HepG2 (cell line): ENCODE measurements around the gene ROMO1. TPM values are rescaled to one million over a fixed set of nuclear protein-coding genes. Genes with fewer than 3 reads are reported as not detected.

Experiments used
- BCL3 ChIP-seq: sonication (generic); formaldehyde crosslinking; IDR thresholded peaks from 2 replicates; pipeline ENCODE4 v1.5.1; 2020; ENCODE audit warnings: mild to moderate bottlenecking, missing genetic modification reagents, moderate library complexity
- ELF3 ChIP-seq: IDR thresholded peaks from 2 replicates; pipeline ENCODE4 v1.6.1; 2016; ENCODE audit warnings: missing genetic modification reagents, missing compliant biosample characterization
- FOXP4 ChIP-seq: sonication (generic); formaldehyde crosslinking; IDR thresholded peaks from 2 replicates; pipeline ENCODE4 v1.4.0; 2020; ENCODE audit warnings: missing genetic modification reagents
- GATAD1 ChIP-seq: IDR thresholded peaks from 2 replicates; pipeline ENCODE4 v1.6.1; 2016; ENCODE audit warnings: missing genetic modification reagents, missing compliant biosample characterization
- GATAD2A ChIP-seq: IDR thresholded peaks from 2 replicates; pipeline ENCODE4 v1.6.1; 2016
- MED13 ChIP-seq: sonication (generic); formaldehyde crosslinking; IDR thresholded peaks from 2 replicates; pipeline ENCODE4 v1.5.0; 2020; ENCODE audit warnings: missing genetic modification reagents
- NFE2 ChIP-seq: sonication (generic); formaldehyde crosslinking; IDR thresholded peaks from 2 replicates; pipeline ENCODE4 v1.4.0; 2020; ENCODE audit warnings: missing genetic modification reagents
- PHF5A ChIP-seq: IDR thresholded peaks from one replicate; pipeline ENCODE4 v1.6.1; 2018; ENCODE audit warnings: low read depth, missing genetic modification reagents; ENCODE audit not compliant: unreplicated experiment
- POLR2AphosphoS5 ChIP-seq: IDR thresholded peaks from 2 replicates; pipeline ENCODE4 v1.6.1; 2012; ENCODE audit warnings: low read depth, low read length
- RBM22 ChIP-seq: fragments of 200-400 bp; formaldehyde crosslinking; optimal IDR thresholded peaks from 2 replicates; pipeline ENCODE3; 2017; ENCODE audit warnings: mild to moderate bottlenecking, low read length, moderate library complexity
- SMAD3 ChIP-seq: sonication (generic); formaldehyde crosslinking; IDR thresholded peaks from 2 replicates; pipeline ENCODE4 v1.4.0; 2020; ENCODE audit warnings: missing genetic modification reagents
- SMYD3 ChIP-seq: sonication (generic); formaldehyde crosslinking; IDR thresholded peaks from 2 replicates; pipeline ENCODE4 v1.8.1; 2023; ENCODE audit warnings: mild to moderate bottlenecking, missing genetic modification reagents
- TBX3 ChIP-seq: fragments of 450-650 bp; IDR thresholded peaks from 2 replicates; pipeline ENCODE4 v1.6.1; 2017; ENCODE audit warnings: antibody characterized with exemption, mild to moderate bottlenecking, inconsistent platforms, borderline replicate concordance
- YEATS2 ChIP-seq: sonication (generic); formaldehyde crosslinking; IDR thresholded peaks from 2 replicates; pipeline ENCODE4 v1.4.0; 2020; ENCODE audit warnings: missing genetic modification reagents, borderline replicate concordance
- ZBTB46 ChIP-seq: sonication (generic); formaldehyde crosslinking; IDR thresholded peaks from 2 replicates; pipeline ENCODE4 v1.4.0; 2020; ENCODE audit warnings: mild to moderate bottlenecking, missing genetic modification reagents, borderline replicate concordance
- ZC3H4 ChIP-seq: sonication (generic); formaldehyde crosslinking; IDR thresholded peaks from 2 replicates; pipeline ENCODE4 v1.4.0; 2020; ENCODE audit warnings: missing genetic modification reagents, borderline replicate concordance
- ZFP37 ChIP-seq: sonication (generic); formaldehyde crosslinking; IDR thresholded peaks from 2 replicates; pipeline ENCODE4 v1.4.0; 2020; ENCODE audit warnings: missing genetic modification reagents, borderline replicate concordance
- ZNF34 ChIP-seq: sonication (generic); formaldehyde crosslinking; IDR thresholded peaks from 2 replicates; pipeline ENCODE4 v1.4.0; 2020; ENCODE audit warnings: mild to moderate bottlenecking, missing genetic modification reagents, borderline replicate concordance
- ZNF556 ChIP-seq: sonication (generic); formaldehyde crosslinking; IDR thresholded peaks from 2 replicates; pipeline ENCODE4 v1.4.0; 2020; ENCODE audit warnings: mild to moderate bottlenecking, missing genetic modification reagents, borderline replicate concordance
- ZNF670 ChIP-seq: sonication (generic); formaldehyde crosslinking; IDR thresholded peaks from 2 replicates; pipeline ENCODE4 v1.8.0; 2022; ENCODE audit warnings: mild to moderate bottlenecking, missing genetic modification reagents, borderline replicate concordance
- ZNF770 ChIP-seq: sonication (generic); formaldehyde crosslinking; IDR thresholded peaks from 2 replicates; pipeline ENCODE4 v1.5.0; 2020; ENCODE audit warnings: mild to moderate bottlenecking, missing genetic modification reagents
- polyA plus RNA-seq, 8 experiments: library from polyadenylated mRNA; depleted of rRNA in 3 of 8; stranded (reverse) in 7 of 8; unstranded in 1 of 8; fragments of >200 nt; fragmentation: Illumina TruSeq in 4 of 8; extraction: Trizol in 4 of 8; gene quantifications; 2 replicates each; pipeline versions ENCODE4 v1.2.1 to v1.2.3, GENCODE V29; 2011 to 2016; ENCODE audit warnings: low read depth in 4 of 8, missing spikeins in 1 of 8, mixed read lengths in 1 of 8; ENCODE audit not compliant: insufficient read depth in 1 of 8
- total RNA-seq, 5 experiments: library from RNA; depleted of rRNA; stranded (reverse); fragments of >200 nt; fragmentation: Illumina TruSeq; extraction: Trizol; gene quantifications; 2 replicates each; pipeline ENCODE4 v1.2.3, GENCODE V29; 2016; ENCODE audit warnings: low read depth in 1 of 5

ROMO1 gene
- total and polyA plus RNA-seq, 2 of the 13 experiments (the other 11 are each of a cell fraction or from before 2014, with no cell fraction given): 636 to 755 TPM

DNA sequence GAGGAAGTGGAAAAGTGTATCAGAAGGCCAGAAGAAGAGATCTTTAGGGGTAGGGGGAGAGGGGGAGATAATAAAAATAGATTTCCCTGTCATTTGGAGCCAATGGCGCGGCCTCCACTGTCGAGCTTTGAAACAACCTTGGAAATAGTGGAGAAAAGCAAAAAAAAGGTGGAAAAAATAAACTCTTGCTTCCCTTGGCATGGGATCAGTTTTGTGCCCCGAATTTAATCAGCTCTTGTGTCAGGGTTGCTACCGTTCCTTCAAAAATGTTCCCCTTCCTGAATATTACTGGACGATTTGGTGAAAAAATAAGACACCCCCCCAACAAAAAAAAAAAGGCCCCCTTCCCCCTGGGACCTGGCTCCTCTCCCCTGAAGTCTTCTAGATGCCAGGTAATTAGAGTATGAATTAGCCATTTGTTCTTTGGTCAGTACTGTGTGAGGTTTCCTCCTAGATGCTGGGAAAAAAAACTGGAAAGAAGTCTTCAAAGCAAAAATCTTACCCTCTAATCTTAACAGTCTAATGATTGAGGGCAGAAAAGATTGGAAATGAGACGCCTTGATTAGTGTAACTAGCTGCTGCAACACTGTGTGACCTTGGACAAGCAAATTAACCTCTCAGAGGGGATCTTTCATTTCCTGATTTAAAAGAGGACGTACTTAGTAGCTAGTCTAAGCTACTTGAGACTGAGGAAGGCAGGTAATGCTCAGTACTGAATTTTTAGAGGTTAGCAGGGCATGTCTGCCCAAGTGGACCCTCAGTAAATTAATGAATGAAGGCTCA lies 43.7 kb downstream of the ROMO1 start (continued):
- TF ChIP-seq ZBTB46: peak; percentile 33; the same call in 1 of the 2 replicates
- TF ChIP-seq ZC3H4 (CRISPR knock-in tag): peak; percentile 99
- TF ChIP-seq NFE2 (CRISPR knock-in tag): no peak
- no peak for TF ChIP-seq BCL3 (CRISPR knock-in tag)
- TF ChIP-seq SMAD3 (CRISPR knock-in tag): 0 out of 2 replicates have a peak, but pooled peaks have one; percentile 31
- peak; percentile 12; the same call in 1 of the 2 replicates for TF ChIP-seq GATAD2A
- TF ChIP-seq SMYD3 (CRISPR knock-in tag): peak; percentile 8; the same call in 1 of the 2 replicates
- TF ChIP-seq ZNF770: no peak
- TF ChIP-seq TBX3: peak; percentile 20; the same call in 1 of the 2 replicates
- 0 out of 2 replicates have a peak, but pooled peaks have one; percentile 24 for TF ChIP-seq MED13 (CRISPR knock-in tag)
- peak; percentile 45; the same call in 1 of the 2 replicates for TF ChIP-seq ELF3 (CRISPR knock-in tag)
- peak; percentile 88; the same call in 1 of the 2 replicates for TF ChIP-seq ZNF34 (CRISPR knock-in tag)
- TF ChIP-seq RBM22: peak; percentile 33
- no peak for TF ChIP-seq YEATS2
- TF ChIP-seq ZNF670 (CRISPR knock-in tag): peak; percentile 87
- TF ChIP-seq GATAD1: 0 out of 2 replicates have a peak, but pooled peaks have one; percentile 4
- TF ChIP-seq POLR2AphosphoS5: peak; percentile 38; the same call in 1 of the 2 replicates
- TF ChIP-seq ZFP37 (CRISPR knock-in tag): peak; percentile 65; the same call in 1 of the 2 replicates
- peak; percentile 80 for TF ChIP-seq PHF5A (CRISPR knock-in tag)
- no peak for TF ChIP-seq ZNF556 (CRISPR knock-in tag)
- TF ChIP-seq FOXP4 (CRISPR knock-in tag): no peak
